SU-DHL-6 (cell line): ENCODE data around the gene RAB3GAP2.

Experiments used
- CTCF ChIP-seq: fragments of 200-600 bp; sonication (generic); IDR thresholded peaks from one replicate; pipeline ENCODE4 v1.5.1; 2017; ENCODE audit warnings: antibody characterized with exemption, mild to moderate bottlenecking, low read length, moderate library complexity; ENCODE audit not compliant: insufficient read depth, poor library complexity, severe bottlenecking
- EZH2phosphoT487 ChIP-seq: fragments of 200-600 bp; sonication (generic), shearing (Covaris generic); conservative IDR thresholded peaks from 2 replicates; pipeline ENCODE4 v1.6.1; 2018; ENCODE audit warnings: mild to moderate bottlenecking, antibody characterized with exemption, low read length, moderate library complexity, mixed read lengths

DNA sequence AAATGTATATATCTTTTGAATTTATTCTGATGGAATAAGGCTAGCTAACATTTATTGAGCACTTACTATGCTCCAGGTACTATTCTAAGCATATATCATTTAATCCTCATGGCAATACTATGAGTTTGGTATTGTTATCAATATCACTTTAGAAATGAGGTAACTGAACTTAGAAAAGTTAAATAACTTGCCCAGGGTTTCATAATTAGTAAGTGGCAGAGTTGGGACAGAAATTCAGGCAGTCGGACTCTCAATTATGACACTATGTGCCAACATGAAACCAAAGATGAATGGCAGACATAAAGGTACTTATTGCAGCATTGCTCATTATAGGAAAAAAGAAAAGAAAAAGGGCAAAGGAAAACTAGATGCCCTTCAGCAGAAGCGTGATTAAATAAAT, 48.2 kb downstream of the RAB3GAP2 start:
- TF ChIP-seq CTCF (no peak), EZH2phosphoT487 (no peak)
